SU-DHL-6 (cell line): Measurements from ENCODE around the gene RNGTT.

ENCODE experiments used
- CTCF ChIP-seq: fragments of 200-600 bp; sonication (generic); IDR thresholded peaks from one replicate; pipeline ENCODE4 v1.5.1; 2017; ENCODE audit warnings: antibody characterized with exemption, mild to moderate bottlenecking, low read length, moderate library complexity; ENCODE audit not compliant: insufficient read depth, poor library complexity, severe bottlenecking
- EZH2phosphoT487 ChIP-seq: fragments of 200-600 bp; sonication (generic), shearing (Covaris generic); conservative IDR thresholded peaks from 2 replicates; pipeline ENCODE4 v1.6.1; 2018; ENCODE audit warnings: mild to moderate bottlenecking, antibody characterized with exemption, low read length, moderate library complexity, mixed read lengths

GRCh38 chr6:88679841-88680240 is 283.6 kb downstream of the RNGTT start:
- TF ChIP-seq CTCF, result no peak
- no peak for TF ChIP-seq EZH2phosphoT487
